Measurements from ENCODE around the gene TBC1D22A. TPM values are rescaled to one million over a fixed set of nuclear protein-coding genes. Genes with fewer than 3 reads are reported as not detected.

Gene TBC1D22A
- total RNA-seq, 6 experiments from 2014 or later = 10.9 to 18.1 (median 14.0) TPM

DNA sequence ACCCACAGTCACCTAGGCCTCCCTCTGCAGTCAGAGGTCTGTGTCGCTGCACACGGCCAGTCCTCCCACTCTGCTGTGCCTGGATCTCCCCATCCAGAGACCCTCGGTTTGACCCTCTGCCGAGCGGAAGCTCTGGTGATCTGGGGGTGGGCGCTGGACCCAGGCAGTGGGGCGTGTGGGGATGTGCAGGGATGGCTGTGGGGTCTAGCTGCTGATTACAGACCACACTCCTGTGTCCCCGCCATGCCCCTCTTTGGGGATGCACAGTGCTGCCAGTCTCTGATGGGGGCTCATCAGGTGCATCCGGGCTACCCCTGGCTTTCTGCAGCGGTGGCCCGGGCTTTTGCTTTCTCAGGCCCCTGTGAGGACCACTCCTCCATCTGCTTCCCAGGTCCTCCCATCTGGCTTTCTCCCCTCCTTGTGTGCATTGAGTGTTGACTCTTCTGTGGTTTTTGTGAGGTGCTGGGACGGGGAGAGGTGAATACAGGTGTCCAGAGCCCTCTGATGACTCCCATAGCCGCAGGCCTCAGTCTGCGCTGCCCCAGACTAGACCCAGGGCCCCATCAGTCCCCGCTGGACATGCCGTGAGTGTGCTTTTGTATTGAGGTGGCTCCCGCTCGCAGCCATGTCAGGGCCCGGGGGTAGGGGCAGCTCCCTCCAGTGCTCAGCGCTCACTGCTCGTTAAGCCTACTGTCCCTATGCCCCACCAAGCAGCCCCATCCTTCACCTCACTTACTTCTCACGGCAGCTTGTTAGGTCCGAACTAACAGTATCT is 251.6 kb downstream of the TBC1D22A start:
- no peaks in the 10 kb centered on the region for H3K9me3 ChIP-seq
- DNase-seq (no peak), ATAC-seq (no peak)
- peaks cover 0 to 4% (median 0%) of the 10 kb centered on the region in 4 donors for H3K36me3 ChIP-seq
- 100% methylated on average over 2 of the region's 23 CpGs for WGBS (ENCODE audit: insufficient coverage, low coverage, low lambda C conversion rate, missing lambda C conversion rate)
- H3K4me3 ChIP-seq = no peak overlapping the region
- no peak for TF ChIP-seq POLR2A (IDR thresholded peaks at IDR 0.05)
- TF ChIP-seq, protein P1, sequence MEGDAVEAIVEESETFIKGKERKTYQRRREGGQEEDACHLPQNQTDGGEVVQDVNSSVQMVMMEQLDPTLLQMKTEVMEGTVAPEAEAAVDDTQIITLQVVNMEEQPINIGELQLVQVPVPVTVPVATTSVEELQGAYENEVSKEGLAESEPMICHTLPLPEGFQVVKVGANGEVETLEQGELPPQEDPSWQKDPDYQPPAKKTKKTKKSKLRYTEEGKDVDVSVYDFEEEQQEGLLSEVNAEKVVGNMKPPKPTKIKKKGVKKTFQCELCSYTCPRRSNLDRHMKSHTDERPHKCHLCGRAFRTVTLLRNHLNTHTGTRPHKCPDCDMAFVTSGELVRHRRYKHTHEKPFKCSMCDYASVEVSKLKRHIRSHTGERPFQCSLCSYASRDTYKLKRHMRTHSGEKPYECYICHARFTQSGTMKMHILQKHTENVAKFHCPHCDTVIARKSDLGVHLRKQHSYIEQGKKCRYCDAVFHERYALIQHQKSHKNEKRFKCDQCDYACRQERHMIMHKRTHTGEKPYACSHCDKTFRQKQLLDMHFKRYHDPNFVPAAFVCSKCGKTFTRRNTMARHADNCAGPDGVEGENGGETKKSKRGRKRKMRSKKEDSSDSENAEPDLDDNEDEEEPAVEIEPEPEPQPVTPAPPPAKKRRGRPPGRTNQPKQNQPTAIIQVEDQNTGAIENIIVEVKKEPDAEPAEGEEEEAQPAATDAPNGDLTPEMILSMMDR (IDR thresholded peaks at IDR 0.05) = no peak
- no peaks in the 10 kb centered on the region for H3K27me3 ChIP-seq
- H3K4me1 ChIP-seq = no peaks in the 10 kb centered on the region
- no peak overlapping the region for H3K27ac ChIP-seq
- intact Hi-C loops (cut with DNase I) = no loop called here

DNA sequence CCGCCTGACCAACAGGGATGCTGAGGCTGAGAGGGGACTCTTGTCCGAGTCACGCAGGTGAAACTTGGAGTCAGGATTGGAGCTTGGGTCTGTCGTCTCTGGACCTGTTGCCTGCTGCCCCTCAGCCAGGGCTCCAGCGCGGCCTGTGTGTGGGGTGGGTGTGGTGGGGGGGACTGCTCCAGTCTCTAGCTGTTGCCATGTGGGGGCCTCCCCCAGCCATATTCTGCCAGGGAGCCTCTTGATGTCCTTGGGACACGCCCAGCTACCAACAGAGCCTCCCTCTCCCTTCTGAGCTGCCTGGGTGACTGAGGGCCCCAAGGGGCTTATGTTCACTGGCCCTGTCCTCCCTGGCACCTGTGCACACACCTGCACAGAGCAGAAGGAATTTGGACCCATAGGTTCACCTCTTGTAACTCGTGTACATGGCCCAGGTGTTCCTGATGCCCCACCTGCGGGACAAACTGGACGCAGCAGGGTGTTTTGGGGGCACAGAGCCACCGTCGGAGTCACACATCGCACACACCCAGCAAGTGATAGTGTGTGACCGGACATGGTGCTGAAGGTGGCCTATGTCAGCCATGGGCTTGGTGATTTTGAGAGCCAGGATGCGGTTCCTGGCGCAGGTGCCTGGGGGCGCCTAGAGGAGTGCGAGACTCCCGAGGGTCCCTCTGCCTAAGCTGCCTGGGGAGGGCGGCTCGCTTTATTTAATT is 252.3 kb downstream of the TBC1D22A start:
- Histone ChIP-seq H3K9me3 (no peaks in the 10 kb centered on the region), H3K4me1 (no peaks in the 10 kb centered on the region), H3K4me3 (no peak overlapping the region), H3K27ac (no peak overlapping the region), H3K27me3 (no peaks in the 10 kb centered on the region), H3K36me3 (no peaks in the 10 kb centered on the region)
- intact Hi-C loops (cut with DNase I) = no loop called here
- DNase-seq (no peak), ATAC-seq (no peak)
- TF ChIP-seq POLR2A (IDR thresholded peaks at IDR 0.05) = no peak
- TF ChIP-seq, protein P1 (IDR thresholded peaks at IDR 0.05) = no peak
- 90% methylated on average over 2 of the region's 21 CpGs for WGBS (ENCODE audit: insufficient coverage, low coverage, low lambda C conversion rate, missing lambda C conversion rate)

DNA sequence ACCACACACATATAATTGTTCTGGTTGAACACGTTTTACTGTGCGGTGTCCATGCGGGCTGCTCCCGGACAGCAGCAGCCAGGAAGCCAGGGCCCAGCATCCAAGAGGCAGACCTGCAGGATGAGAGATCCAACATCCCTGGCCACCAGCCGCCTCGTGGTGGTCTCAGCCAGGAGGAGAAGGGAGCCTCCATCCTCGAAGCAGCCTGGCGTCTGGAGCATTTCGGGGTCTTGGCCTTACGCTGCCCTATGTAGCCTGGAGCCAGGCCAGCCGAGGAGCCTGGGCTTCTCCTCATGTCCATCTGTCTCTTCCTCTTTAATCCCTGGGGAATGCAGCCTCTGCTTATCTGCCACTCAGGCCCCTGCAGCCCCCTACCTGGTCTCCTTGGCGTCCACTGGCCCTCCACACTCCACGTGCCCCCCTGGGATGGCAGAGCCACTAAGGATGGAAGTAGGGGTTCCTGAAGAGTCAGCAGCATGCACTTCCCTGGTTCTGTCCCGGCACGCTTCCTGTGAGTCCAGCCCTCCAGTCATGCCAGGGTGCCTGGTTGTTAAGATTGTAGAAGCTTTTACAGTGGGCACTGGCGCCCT is 253.2 kb downstream of the TBC1D22A start:
- TF ChIP-seq, protein P1 (IDR thresholded peaks at IDR 0.05) = no peak
- no peak for TF ChIP-seq POLR2A (IDR thresholded peaks at IDR 0.05)
- Histone ChIP-seq H3K27ac (no peak overlapping the region), H3K4me3 (no peak overlapping the region), H3K27me3 (no peaks in the 10 kb centered on the region), H3K4me1 (no peaks in the 10 kb centered on the region), H3K9me3 (no peaks in the 10 kb centered on the region), H3K36me3 (no peaks in the 10 kb centered on the region)
- ATAC-seq (no peak), DNase-seq (no peak)
- intact Hi-C loops (cut with DNase I) = no loop called here
- 94% methylated on average over 4 of the region's 16 CpGs for WGBS (ENCODE audit: insufficient coverage, low coverage, low lambda C conversion rate, missing lambda C conversion rate)

DNA sequence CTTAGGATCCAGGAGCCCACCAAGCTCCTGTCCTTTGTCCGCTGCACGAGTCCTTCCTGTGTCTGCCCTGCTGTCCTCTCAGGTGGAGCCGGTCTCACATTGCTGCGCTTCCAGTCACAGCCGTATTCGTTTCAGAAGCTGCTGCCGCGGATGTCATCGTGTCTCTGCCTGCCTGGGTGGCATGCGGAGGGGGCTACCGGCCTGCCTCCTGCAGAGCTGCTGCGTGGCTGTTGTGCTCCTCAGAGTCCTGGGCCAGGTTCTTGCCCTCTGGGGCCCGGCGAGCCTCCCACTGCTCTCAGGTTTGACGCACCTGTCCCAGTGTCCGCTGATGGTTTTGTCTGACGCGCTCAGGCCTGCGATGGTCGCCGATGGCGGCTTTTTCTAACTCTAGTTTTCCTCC is 254.2 kb downstream of the TBC1D22A start:
- Histone ChIP-seq H3K27me3 (no peaks in the 10 kb centered on the region), H3K4me3 (no peak overlapping the region), H3K4me1 (no peaks in the 10 kb centered on the region), H3K27ac (no peak overlapping the region), H3K36me3 (no peaks in the 10 kb centered on the region), H3K9me3 (no peaks in the 10 kb centered on the region)
- WGBS (ENCODE audit: insufficient coverage, low coverage, low lambda C conversion rate, missing lambda C conversion rate) = 95% methylated on average over 18 of the region's 22 CpGs
- TF ChIP-seq POLR2A (IDR thresholded peaks at IDR 0.05) = no peak
- TF ChIP-seq, protein P1 (IDR thresholded peaks at IDR 0.05) = no peak
- intact Hi-C loops (cut with DNase I) = no loop called here
- ATAC-seq (no peak), DNase-seq (no peak)

All from right lobe of liver (tissue), 6 donors.